Measurements from ENCODE around the gene DRAM2.

- TF ChIP-seq EZH2 (IDR thresholded peaks at IDR 0.05; ENCODE audit: insufficient read depth, low read length), result no peak
- TF ChIP-seq, protein P1, sequence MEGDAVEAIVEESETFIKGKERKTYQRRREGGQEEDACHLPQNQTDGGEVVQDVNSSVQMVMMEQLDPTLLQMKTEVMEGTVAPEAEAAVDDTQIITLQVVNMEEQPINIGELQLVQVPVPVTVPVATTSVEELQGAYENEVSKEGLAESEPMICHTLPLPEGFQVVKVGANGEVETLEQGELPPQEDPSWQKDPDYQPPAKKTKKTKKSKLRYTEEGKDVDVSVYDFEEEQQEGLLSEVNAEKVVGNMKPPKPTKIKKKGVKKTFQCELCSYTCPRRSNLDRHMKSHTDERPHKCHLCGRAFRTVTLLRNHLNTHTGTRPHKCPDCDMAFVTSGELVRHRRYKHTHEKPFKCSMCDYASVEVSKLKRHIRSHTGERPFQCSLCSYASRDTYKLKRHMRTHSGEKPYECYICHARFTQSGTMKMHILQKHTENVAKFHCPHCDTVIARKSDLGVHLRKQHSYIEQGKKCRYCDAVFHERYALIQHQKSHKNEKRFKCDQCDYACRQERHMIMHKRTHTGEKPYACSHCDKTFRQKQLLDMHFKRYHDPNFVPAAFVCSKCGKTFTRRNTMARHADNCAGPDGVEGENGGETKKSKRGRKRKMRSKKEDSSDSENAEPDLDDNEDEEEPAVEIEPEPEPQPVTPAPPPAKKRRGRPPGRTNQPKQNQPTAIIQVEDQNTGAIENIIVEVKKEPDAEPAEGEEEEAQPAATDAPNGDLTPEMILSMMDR (IDR thresholded peaks at IDR 0.05; ENCODE audit: insufficient read depth, low read depth, low read length), result no peak
These were observed 8.1 kb upstream of the DRAM2 start for GRCh38 chr1:111147948-111148347.
